NCI-H524 treated with DMSO at 0.1 percent for 48 hours (cell line): ENCODE measurements around the gene GPR137.
"Not testable (repeated sequence)": the region's sequence is repeated elsewhere in the genome, so short reads cannot be mapped to it uniquely, and the experiment has no call there.

Experiments
- DNase-seq: peaks from one replicate; lab custom pipeline; 2025; lab: John Stamatoyannopoulos, UW

Gene GPR137

GRCh38 chr11:64321026-64321425 is 35.4 kb downstream of the GPR137 start:
- no peak for DNase-seq

- DNase-seq: no peak
Observed at GRCh38 chr11:64321533-64321932, 35.9 kb downstream of the GPR137 start.

DNA sequence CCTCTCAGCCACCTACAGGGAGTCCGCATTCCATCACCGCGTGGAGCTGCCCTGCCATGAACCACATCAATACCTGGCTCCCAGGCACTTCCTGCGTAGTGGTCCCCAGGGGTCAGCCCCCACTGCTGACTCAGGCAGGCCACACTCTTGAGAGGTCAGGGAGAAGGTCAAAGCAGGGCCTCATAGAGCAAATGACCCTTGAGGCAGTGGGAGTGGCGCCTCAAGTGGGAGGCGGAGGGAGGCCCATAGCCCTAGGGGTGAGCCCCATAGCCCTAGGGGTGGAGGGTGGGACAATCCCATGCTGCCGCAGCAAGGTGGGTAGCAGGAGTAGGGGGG is 37.2 kb downstream of the GPR137 start:
- no peak for DNase-seq

DNA sequence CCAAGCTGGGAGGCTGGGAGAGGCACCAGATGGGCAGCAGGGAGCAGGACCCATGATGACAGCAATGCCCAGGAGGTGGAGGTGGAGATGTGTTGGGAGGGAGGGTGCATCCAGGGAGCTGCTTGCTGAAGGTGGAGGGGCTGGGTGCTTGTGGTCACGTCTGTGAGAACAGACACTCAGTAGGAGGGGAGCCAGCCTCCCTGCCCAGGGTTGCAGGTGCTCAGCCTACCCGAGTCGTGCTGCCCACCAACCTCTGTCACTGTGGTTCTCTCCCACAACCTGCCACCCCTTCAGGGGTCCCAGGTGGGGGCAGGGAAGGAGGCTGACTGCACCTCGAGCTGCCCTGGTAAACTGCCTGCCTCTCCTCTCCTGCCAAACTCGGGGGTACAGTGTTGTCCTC is 37.7 kb downstream of the GPR137 start:
- no peak for DNase-seq

GRCh38 chr11:64323984-64324383 is 38.3 kb downstream of the GPR137 start:
- not testable (repeated sequence) for DNase-seq

DNA sequence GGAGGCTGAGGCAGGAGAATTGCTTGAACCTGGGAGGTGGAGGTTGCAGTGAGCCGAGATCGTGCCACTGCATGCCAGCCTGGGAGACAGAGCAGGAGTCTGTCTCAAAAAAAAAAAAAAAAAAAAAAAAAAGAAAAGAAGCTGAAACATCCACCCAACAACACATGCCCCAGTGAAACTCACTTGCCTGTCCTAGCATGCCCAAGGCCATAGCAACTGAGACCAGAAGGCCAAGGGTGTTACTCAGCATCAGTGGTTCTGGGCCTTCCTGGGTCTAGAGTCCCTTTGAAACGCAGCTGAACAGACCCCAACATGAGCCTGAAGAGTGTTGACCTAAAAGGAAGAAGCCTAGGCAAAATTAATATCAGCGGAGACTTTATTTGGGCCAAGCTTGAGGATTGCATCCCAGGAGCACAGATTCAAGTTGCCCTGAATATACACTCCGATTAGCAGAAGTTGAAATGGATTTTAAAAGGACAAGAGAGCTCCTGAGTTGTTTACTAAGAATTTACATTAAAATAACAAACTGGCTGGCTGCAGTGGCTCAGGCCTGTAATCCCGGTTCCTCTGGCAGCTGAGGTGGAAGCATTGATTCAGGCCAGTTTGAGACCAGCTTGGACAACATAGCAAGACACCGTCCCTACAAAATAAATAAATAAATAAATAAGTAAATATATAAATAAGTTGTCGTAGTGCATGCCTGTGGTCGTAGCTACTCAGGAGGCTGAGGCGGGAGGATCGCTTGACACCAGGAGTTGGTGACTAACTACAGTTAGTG is 39.2 kb downstream of the GPR137 start:
- no peak for DNase-seq

DNA sequence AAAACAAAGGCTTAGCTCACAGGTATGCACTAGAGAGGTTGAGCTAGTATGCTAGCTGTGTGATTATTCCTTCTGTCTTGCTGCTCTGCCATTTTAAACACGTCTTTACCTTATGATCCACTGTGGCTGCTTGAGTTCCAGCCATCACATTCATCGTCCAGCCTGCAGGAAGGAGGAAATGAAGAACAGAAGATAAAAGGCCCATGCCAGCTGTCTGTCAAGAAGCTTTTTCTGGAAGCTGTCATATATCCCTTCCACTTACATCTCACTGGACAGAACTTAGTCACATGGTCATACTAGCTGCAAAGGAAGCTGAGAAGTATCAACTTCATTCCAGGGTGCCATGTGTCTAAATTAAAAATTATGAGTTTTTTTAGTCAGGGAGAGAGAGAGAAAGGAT is 41.7 kb downstream of the GPR137 start:
- DNase-seq: no peak

GRCh38 chr11:64327993-64328392 is 42.3 kb downstream of the GPR137 start:
- no peak for DNase-seq

DNA sequence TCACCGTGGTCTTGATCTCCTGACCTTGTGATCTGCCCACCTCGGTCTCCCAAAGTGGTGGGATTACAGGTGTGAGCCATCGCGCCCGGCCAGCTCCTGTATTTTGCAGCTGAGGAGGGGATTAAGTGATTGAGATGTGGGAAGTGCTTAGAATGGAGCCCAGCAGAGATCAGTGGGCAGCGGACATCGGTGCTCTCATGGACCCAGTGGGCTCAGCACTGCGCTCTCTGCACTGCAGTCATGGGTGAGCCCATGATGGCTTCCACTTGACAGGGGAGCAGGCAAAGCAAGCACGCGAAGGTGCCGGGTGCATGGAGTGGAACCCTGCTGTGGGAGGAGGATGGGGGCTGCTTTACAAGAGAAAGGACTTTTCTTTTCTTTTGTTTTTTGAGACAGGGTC is 45.2 kb downstream of the GPR137 start:
- no peak for DNase-seq

DNA sequence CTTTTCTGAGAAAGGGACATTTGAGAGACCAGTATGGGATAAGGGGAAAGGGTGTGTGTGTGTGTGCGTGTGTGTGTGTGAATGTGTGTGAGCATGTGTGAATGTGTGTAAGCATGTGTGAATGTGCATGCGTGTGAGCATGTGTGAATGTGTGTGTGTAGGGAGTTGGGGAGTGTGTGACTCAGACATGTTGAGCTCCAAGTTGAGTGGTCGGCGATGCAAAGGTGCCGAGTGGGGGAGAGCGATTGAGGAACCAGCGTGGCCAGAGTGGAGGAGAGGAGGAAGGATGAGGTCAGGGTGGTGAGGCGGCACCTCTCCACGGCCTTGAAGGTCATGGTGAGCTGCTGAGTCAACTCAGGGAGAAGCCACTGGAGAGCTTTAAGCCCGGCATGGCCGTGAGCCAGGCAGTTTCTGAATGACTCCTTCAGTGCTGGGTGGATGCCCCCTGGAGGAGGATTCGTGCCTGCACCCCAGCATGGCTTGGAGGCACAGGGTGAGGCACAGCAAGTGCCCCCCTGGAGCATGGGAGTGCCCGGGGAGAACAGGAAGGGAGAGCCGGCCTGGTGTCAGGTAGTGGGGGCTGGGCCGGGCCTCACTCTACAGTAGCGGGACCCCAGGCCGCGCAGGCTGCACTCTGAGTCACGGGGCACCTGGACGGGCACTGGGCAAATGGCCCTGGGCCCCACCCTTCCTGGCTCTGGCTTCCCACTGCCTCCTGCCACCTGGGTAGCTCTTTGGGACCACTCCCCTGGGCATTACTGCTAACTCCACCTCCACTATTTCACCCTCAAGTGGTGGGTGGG is 46.1 kb downstream of the GPR137 start:
- no peak for DNase-seq

GRCh38 chr11:64333556-64333955 is 47.9 kb downstream of the GPR137 start:
- DNase-seq: no peak

- peak; percentile 92 for DNase-seq
Observed at GRCh38 chr11:64334764-64335735, 49.4 kb downstream of the GPR137 start.

- DNase-seq: no peak
Observed at GRCh38 chr11:64337538-64338249, 52.0 kb downstream of the GPR137 start.

GRCh38 chr11:64338716-64339115 is 53.1 kb downstream of the GPR137 start:
- no peak for DNase-seq
